Vagina (tissue), 2 donors: Measurements from ENCODE around the gene DHPS.
"Not testable (repeated sequence)": the region's sequence is repeated elsewhere in the genome, so short reads cannot be mapped to it uniquely, and the experiment has no call there.

ENCODE experiments used
- POLR2AphosphoS5 ChIP-seq, 2 donors: sonication (generic); formaldehyde crosslinking; IDR thresholded peaks; one replicate each; pipeline ENCODE4 v1.9.0; 2017; ENCODE audit warnings: antibody characterized with exemption in 2 of 2, mild to moderate bottlenecking in 2 of 2, low read depth in 1 of 2; ENCODE audit not compliant: insufficient read depth in 1 of 2
- TF ChIP-seq, protein P1 (sequence below), 3 experiments: fragments of 450-650 bp in 2 of 3; fragments of 200-600 bp in 1 of 3; sonication (generic) in 1 of 3; IDR thresholded peaks; one replicate each; pipeline ENCODE4 v1.5.1; 2017 to 2019; ENCODE audit warnings: antibody characterized with exemption in 3 of 3, mild to moderate bottlenecking in 2 of 3, moderate library complexity in 2 of 3

DNA sequence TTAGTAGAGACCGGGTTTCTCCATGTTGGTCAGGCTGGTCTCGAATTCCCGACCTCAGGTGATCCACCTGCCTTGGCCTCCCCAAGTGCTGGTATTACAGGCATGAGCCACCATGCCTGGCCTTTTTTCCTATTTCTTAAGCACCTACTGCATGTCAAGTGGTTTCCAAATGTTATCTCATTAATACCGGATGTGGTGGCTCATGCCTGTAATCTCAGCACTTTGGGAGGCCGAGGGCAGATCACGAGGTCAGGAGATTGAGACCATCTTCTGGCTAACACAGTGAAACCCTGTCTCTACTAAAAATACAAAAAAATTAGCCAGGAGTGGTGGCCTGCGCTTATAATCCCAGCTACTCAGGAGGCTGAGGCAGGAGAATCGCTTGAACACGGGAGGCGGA lies 43.9 kb upstream of the DHPS start:
- TF ChIP-seq, protein P1, sequence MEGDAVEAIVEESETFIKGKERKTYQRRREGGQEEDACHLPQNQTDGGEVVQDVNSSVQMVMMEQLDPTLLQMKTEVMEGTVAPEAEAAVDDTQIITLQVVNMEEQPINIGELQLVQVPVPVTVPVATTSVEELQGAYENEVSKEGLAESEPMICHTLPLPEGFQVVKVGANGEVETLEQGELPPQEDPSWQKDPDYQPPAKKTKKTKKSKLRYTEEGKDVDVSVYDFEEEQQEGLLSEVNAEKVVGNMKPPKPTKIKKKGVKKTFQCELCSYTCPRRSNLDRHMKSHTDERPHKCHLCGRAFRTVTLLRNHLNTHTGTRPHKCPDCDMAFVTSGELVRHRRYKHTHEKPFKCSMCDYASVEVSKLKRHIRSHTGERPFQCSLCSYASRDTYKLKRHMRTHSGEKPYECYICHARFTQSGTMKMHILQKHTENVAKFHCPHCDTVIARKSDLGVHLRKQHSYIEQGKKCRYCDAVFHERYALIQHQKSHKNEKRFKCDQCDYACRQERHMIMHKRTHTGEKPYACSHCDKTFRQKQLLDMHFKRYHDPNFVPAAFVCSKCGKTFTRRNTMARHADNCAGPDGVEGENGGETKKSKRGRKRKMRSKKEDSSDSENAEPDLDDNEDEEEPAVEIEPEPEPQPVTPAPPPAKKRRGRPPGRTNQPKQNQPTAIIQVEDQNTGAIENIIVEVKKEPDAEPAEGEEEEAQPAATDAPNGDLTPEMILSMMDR (IDR thresholded peaks at IDR 0.05): not testable (repeated sequence)
- TF ChIP-seq POLR2AphosphoS5 (IDR thresholded peaks at IDR 0.05; ENCODE audit: insufficient read depth in 1 of 2, low read depth in 1 of 2): not testable (repeated sequence)
